ENCODE data around the gene VWA3A.

The VWA3A gene

GRCh38 chr16:22204091-22204655 lies 111.8 kb downstream of the VWA3A start:
- DNase-seq (ENCODE audit: low read depth in 2 of 2): no peak

GRCh38 chr16:22205577-22206012 lies 113.3 kb downstream of the VWA3A start:
- DNase-seq (ENCODE audit: low read depth in 2 of 2): no peak

GRCh38 chr16:22206013-22206841 lies 113.9 kb downstream of the VWA3A start, which contains the start of gene EEF2K:
TSS of gene EEF2K (plus strand) at chr16:22206278. CDS start at chr16:22225730, 19,452 bp downstream.
- peak; percentile 81 to 83 for DNase-seq (ENCODE audit: low read depth in 2 of 2)

Measured in stimulated activated CD8-positive, alpha-beta memory T cell treated with anti-CD3 and anti-CD28 coated beads, Interleukin-2, amount 100 ng/mL, for 48 hours (primary cell).